ENCODE data around the gene CCM2L. TPM values are rescaled to one million over a fixed set of nuclear protein-coding genes. Genes with fewer than 3 reads are reported as not detected.

The CCM2L gene
- total and polyA plus RNA-seq, 2 experiments from 2014 or later: 4.9 to 13.3 TPM

DNA sequence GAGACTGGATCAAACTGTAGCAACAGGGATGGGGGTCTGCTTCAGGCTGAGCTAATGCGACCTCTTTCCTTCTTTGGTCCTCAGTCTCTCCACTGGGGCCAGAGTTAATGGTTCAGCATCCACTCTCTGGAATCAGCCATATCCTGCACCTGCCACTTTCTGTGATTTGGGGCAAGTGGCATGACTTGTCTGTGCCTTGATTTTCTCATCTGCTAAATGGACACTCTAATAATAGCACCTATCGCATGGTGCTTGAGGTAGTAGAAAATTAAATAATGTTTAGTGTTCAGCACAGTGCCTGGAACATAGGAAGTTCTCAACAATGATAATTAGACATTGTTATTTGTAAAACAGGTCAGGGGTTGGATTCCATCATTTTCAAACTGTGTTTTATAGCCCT is 35.9 kb upstream of the CCM2L start (continued):
- TF ChIP-seq, protein P1, sequence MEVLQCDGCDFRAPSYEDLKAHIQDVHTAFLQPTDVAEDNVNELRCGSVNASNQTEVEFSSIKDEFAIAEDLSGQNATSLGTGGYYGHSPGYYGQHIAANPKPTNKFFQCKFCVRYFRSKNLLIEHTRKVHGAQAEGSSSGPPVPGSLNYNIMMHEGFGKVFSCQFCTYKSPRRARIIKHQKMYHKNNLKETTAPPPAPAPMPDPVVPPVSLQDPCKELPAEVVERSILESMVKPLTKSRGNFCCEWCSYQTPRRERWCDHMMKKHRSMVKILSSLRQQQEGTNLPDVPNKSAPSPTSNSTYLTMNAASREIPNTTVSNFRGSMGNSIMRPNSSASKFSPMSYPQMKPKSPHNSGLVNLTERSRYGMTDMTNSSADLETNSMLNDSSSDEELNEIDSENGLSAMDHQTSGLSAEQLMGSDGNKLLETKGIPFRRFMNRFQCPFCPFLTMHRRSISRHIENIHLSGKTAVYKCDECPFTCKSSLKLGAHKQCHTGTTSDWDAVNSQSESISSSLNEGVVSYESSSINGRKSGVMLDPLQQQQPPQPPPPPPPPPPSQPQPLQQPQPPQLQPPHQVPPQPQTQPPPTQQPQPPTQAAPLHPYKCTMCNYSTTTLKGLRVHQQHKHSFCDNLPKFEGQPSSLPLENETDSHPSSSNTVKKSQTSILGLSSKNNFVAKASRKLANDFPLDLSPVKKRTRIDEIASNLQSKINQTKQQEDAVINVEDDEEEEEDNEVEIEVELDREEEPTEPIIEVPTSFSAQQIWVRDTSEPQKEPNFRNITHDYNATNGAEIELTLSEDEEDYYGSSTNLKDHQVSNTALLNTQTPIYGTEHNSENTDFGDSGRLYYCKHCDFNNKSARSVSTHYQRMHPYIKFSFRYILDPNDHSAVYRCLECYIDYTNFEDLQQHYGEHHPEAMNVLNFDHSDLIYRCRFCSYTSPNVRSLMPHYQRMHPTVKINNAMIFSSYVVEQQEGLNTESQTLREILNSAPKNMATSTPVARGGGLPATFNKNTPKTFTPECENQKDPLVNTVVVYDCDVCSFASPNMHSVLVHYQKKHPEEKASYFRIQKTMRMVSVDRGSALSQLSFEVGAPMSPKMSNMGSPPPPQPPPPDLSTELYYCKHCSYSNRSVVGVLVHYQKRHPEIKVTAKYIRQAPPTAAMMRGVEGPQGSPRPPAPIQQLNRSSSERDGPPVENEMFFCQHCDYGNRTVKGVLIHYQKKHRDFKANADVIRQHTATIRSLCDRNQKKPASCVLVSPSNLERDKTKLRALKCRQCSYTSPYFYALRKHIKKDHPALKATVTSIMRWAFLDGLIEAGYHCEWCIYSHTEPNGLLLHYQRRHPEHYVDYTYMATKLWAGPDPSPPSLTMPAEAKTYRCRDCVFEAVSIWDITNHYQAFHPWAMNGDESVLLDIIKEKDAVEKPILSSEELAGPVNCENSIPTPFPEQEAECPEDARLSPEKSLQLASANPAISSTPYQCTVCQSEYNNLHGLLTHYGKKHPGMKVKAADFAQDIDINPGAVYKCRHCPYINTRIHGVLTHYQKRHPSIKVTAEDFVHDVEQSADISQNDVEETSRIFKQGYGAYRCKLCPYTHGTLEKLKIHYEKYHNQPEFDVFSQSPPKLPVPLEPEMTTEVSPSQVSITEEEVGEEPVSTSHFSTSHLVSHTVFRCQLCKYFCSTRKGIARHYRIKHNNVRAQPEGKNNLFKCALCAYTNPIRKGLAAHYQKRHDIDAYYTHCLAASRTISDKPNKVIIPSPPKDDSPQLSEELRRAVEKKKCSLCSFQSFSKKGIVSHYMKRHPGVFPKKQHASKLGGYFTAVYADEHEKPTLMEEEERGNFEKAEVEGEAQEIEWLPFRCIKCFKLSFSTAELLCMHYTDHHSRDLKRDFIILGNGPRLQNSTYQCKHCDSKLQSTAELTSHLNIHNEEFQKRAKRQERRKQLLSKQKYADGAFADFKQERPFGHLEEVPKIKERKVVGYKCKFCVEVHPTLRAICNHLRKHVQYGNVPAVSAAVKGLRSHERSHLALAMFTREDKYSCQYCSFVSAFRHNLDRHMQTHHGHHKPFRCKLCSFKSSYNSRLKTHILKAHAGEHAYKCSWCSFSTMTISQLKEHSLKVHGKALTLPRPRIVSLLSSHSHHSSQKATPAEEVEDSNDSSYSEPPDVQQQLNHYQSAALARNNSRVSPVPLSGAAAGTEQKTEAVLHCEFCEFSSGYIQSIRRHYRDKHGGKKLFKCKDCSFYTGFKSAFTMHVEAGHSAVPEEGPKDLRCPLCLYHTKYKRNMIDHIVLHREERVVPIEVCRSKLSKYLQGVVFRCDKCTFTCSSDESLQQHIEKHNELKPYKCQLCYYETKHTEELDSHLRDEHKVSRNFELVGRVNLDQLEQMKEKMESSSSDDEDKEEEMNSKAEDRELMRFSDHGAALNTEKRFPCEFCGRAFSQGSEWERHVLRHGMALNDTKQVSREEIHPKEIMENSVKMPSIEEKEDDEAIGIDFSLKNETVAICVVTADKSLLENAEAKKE (CRISPR knock-in tag; IDR thresholded peaks at IDR 0.05): no peak
- TF ChIP-seq JUNB (IDR thresholded peaks at IDR 0.05; ENCODE audit: unreplicated experiment): no peak

DNA sequence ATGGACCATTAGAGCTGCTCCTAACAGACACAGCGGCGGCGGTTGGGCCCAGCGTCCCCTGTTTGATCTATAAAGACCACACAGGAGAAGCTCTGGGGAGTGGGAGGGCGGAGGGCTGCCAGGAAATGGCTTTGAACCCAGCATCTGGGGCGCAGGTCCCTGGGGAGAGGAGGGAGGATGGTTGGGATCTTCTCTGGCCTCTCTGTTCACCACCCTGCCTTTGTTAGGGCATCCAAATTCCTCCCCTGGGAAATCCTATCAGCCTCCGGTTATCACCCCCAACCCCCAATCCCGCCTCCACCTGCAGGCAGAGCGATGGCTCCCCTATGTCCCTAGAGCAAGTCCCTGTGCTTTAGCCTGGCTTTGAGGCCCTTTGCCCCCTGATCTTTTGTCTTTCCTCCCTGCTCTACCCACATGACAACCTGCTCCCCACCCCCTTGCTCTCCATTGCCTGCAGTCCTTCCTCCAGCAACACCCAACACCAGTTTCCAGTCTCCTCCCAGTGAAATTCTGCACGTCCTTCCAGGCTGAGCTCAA is 35.2 kb upstream of the CCM2L start:
- Histone ChIP-seq H3F3A (replicated peaks; ENCODE audit: low read depth) (peaks cover 21% of the 10 kb centered on the region), H3K4me3 (peak overlapping the region; percentile 48), H3K4me2 (peak overlapping the region; percentile 75), H3K27ac (ENCODE audit: low read depth) (peak overlapping the region; percentile 54), H3K4me1 (ENCODE audit: insufficient read depth) (peaks cover 29% of the 10 kb centered on the region), H4K20me1 (replicated peaks; ENCODE audit: insufficient read depth) (peaks cover 12% of the 10 kb centered on the region; the same call in 1 of the 2 replicates), H3K79me2 (replicated peaks; ENCODE audit: insufficient read depth) (no peaks in the 10 kb centered on the region), H2AFZ (peak overlapping the region; percentile 60), H3K27me3 (ENCODE audit: insufficient read depth) (peaks cover 7% of the 10 kb centered on the region; the same call in 1 of the 2 replicates), H3K36me3 (ENCODE audit: insufficient read depth) (no peaks in the 10 kb centered on the region), H3K9me2 (ENCODE audit: insufficient read depth) (no peaks in the 10 kb centered on the region)
- Mint-ChIP-seq H3K36me3 (ENCODE audit: low read depth) (peaks cover 3% of the 10 kb centered on the region; the same call in 1 of the 3 replicates), H3K4me1 (peaks cover 29% of the 10 kb centered on the region), H3K4me3 (peak overlapping the region; percentile 51), H3K27me3 (ENCODE audit: insufficient read depth, low read depth, poor library complexity) (peaks cover 5% of the 10 kb centered on the region), H3K27ac (peak overlapping the region; percentile 86), H3K9me3 (peaks cover 18% of the 10 kb centered on the region; the same call in 2 of the 3 replicates)
- TF ChIP-seq POLR2AphosphoS5 (IDR thresholded peaks at IDR 0.05; ENCODE audit: low read depth) (peak; percentile 51; the same call in 1 of the 2 replicates), CREB1 (CRISPR knock-in tag; IDR thresholded peaks at IDR 0.05; ENCODE audit: low read depth) (no peak)
- TF ChIP-seq, protein P2, sequence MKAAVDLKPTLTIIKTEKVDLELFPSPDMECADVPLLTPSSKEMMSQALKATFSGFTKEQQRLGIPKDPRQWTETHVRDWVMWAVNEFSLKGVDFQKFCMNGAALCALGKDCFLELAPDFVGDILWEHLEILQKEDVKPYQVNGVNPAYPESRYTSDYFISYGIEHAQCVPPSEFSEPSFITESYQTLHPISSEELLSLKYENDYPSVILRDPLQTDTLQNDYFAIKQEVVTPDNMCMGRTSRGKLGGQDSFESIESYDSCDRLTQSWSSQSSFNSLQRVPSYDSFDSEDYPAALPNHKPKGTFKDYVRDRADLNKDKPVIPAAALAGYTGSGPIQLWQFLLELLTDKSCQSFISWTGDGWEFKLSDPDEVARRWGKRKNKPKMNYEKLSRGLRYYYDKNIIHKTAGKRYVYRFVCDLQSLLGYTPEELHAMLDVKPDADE (IDR thresholded peaks at IDR 0.05): 0 out of 2 replicates have a peak, but pooled peaks have one; percentile 18
- DNase-seq (ENCODE audit: low spot score) (peak; percentile 89), ATAC-seq (peak; percentile 90)
